LNCaP clone FGC (cell line): Measurements from ENCODE around the gene TXNL4A.
"Not testable (repeated sequence)": the region's sequence is repeated elsewhere in the genome, so short reads cannot be mapped to it uniquely, and the experiment has no call there.

ENCODE experiments used
- DNase-seq: peaks from one replicate; pipeline ENCODE4 v3.0.0-alpha.2; 2011; ENCODE audit warnings: low read depth
- H3K4me3 ChIP-seq: 2 replicates; pipeline ENCODE4 v1.5.1; 2011; ENCODE audit warnings: mild to moderate bottlenecking, low read depth, low read length, control low read depth
- TF ChIP-seq, protein P1 (sequence below): IDR thresholded peaks from 2 replicates; pipeline ENCODE4 v1.5.1; 2012; ENCODE audit warnings: mild to moderate bottlenecking; ENCODE audit not compliant: control insufficient read depth, insufficient read depth; ENCODE audit errors: extremely low read depth

The TXNL4A gene

DNA sequence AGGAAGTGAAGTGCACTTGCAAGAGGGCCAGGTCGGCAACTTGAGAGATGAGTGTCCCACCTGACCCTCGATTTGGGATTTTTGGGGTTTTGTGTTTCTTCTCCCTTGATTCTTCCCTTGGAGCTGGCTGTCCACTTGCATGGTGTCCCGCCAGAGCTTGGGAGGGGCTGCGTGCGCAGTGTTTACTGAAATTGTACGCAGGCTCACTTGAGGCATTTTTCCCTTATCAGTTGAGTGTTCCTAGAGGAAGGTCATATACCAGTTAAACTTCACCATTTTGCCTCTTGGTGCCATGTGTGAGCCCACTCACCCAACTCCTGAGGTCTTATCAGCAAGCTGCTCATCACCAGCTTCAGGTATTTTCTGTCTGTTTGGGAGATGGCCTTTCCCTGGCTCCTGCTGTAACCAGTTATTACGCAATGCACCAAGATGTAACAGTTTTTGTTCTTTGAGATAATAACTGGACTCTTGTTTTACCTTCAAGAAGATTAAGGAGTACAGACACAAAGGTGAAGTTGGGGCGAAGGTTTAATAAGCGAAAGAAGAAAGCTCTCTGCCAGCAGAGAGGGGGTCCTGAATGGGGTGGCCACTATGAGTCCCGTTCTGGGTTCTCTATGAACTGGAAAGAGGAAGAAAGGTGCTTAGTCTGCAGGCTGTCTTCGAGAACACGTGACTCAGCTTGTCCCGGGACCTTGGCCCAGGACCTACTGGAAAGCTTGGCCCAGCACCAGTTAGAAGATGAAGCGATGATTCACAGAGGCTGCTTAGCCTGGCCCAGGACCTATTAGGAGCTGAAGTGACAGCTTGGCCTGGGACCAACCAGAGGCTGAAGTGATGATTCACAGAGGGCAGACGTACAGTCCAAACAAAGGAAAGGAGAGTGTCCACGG lies 21.5 kb upstream of the TXNL4A start:
- TF ChIP-seq, protein P1, sequence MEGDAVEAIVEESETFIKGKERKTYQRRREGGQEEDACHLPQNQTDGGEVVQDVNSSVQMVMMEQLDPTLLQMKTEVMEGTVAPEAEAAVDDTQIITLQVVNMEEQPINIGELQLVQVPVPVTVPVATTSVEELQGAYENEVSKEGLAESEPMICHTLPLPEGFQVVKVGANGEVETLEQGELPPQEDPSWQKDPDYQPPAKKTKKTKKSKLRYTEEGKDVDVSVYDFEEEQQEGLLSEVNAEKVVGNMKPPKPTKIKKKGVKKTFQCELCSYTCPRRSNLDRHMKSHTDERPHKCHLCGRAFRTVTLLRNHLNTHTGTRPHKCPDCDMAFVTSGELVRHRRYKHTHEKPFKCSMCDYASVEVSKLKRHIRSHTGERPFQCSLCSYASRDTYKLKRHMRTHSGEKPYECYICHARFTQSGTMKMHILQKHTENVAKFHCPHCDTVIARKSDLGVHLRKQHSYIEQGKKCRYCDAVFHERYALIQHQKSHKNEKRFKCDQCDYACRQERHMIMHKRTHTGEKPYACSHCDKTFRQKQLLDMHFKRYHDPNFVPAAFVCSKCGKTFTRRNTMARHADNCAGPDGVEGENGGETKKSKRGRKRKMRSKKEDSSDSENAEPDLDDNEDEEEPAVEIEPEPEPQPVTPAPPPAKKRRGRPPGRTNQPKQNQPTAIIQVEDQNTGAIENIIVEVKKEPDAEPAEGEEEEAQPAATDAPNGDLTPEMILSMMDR = no peak
- H3K4me3 ChIP-seq = no peak overlapping the region
- DNase-seq = peak; percentile 92

DNA sequence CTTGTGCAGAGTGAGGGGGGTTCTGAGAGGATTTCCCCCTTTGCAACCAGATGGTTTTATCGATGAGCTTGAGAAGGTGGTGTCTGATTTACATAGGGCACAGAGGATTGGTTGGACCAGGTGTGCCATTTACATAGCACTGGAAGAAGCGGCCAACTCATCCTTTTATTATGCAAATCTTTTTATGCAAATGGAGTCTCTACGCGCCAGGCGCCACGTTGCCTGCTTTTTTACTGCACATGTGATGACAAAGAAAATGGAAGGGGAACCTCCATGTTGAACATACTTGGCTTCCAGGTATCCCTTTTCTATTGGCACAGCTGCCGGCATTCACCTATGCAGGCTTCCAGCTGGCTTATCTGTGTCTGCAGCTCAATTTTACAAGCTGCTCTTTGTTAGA lies 18.4 kb upstream of the TXNL4A start:
- H3K4me3 ChIP-seq = no peak overlapping the region
- DNase-seq = no peak
- TF ChIP-seq, protein P1 = no peak

DNA sequence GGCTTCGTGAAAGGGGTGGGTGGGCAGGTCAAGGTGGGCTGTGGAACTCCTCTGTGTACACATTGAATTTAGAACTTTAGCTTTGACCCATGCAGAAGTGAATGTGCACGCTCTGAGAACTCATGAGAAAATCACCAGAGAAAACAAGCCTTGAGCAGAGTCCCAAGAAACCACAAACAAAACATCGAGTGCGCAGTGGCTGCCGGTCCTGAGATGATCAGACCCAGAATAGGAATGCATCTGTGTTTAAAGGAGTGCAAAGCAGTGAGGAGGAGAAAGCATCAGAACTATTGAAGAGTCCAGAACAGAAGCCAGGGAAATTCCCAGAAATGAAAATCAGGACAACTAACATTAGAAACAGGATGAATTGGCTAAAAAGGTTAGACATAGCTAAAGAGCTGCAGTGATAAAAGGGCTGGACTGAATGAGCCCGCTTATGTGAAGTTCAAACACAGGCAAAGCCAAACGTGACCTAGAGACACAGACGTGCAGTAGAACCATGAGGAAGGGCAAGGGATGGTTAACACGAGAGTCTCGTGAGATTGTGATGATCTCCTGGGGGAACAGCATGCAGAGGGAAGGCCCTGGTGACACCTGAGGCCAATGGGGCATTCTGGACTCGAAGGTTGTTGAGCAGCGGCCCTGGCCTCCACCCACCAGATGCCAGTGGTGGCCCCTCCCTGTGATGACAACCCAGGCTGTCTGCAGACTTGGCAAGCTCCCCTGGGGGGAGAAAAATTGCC lies 16.4 kb upstream of the TXNL4A start:
- TF ChIP-seq, protein P1 = no peak
- DNase-seq = no peak
- no peak overlapping the region for H3K4me3 ChIP-seq

DNA sequence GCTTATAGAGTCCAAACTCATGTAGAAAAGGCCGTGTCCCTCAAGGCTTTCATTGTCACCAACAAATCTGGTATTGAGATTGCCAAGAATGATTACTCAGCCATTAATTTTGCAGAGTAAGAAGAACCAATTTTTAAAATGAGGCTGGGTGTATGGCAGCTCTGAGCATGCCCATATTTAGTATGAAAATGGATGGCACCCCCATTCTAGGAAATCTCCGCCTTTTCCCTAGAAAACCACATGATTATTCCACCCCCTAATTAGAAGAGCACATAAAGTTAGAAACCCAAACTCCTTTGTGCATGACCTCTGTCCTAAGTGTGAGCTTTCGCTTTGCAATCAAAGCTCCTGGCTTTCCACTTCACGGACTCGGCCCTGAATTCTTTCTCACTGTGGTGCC lies 14.1 kb upstream of the TXNL4A start:
- TF ChIP-seq, protein P1 = no peak
- no peak overlapping the region for H3K4me3 ChIP-seq
- DNase-seq = no peak

DNA sequence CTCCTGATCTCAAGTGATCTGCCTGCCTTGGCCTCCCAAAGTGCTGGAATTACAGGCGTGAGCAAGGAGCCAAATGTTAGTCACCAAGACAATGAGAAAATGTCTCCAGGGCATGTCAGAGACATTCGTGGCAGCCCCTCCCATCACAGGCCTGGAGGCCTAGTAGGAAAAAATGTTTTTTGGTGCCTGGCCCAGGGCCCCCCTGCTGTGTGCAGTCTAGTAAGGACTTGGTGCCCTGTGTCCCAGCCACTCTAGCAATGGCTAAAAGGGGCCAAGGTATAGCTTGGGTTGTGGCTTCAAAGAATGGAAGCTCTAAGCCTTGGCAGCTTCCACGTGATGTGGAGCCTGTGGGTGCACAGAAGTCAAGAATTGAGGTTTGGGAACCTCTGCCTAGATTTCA lies 12.5 kb upstream of the TXNL4A start:
- TF ChIP-seq, protein P1 = no peak
- no peak for DNase-seq
- no peak overlapping the region for H3K4me3 ChIP-seq

DNA sequence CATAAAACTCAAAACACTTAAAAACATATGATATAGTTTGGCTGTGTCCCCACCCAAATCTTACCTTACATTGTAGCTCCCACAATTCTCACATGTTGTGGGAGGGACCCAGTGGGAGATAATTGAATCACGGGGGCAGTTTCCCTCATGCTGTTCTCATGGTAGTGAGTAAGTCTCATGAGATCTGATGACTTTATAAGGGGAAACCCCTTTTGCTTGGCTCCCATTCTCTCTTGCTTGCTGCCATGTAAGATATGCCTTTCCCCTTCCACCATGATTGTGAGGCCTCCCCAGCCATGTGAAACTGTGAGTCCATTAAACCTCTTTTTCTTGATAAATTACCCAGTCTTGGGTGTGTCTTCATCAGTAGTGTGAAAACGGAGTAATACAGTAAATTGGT lies 11.3 kb upstream of the TXNL4A start:
- H3K4me3 ChIP-seq, DNase-seq: not testable (repeated sequence)

DNA sequence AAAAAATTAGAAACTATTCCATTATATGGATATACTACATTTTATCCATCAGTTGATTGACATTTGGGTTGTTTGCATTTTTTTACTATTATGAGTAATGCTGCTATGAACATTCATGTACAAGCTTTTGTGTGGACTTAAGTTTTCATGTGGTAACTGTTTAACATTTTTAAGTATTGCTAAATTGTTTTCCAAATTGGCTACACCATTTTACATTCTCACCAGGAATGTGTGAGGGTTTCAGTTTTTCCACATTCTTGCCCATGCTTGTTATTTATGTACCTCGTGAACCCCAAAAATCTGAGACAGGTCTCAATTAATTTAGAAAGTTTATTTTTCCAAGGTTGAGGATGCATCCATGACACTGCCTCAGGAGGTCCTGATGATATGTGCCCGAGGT lies 3.1 kb upstream of the TXNL4A start:
- TF ChIP-seq, protein P1 = no peak
- no peak overlapping the region for H3K4me3 ChIP-seq
- DNase-seq = no peak
